HFFc6 (cell line): ENCODE data around the gene MCOLN2. TPM values are rescaled to one million over a fixed set of nuclear protein-coding genes. Genes with fewer than 3 reads are reported as not detected.

Source experiments
- DNase-seq: peaks from one replicate; pipeline ENCODE4 v3.0.0-alpha.2; 2018
- H3K27ac Mint-ChIP-seq: 2 replicates; pipeline ENCODE4 v1.8.0; 2020; ENCODE audit warnings: mild to moderate bottlenecking, mixed read lengths
- H3K27me3 Mint-ChIP-seq: 2 replicates; pipeline ENCODE4 v1.8.0; 2021; ENCODE audit warnings: mild to moderate bottlenecking, moderate library complexity, mixed read lengths; ENCODE audit not compliant: insufficient read depth
- H3K36me3 Mint-ChIP-seq: 2 replicates; pipeline ENCODE4 v1.8.0; 2021; ENCODE audit warnings: low read depth, mixed read lengths
- H3K4me1 Mint-ChIP-seq: 2 replicates; pipeline ENCODE4 v1.8.0; 2020; ENCODE audit warnings: low read depth, mixed read lengths
- H3K4me3 Mint-ChIP-seq: 2 replicates; pipeline ENCODE4 v1.8.0; 2020; ENCODE audit warnings: mild to moderate bottlenecking, moderate library complexity, mixed read lengths
- H3K9me3 Mint-ChIP-seq: 2 replicates; pipeline ENCODE4 v1.8.0; 2020; ENCODE audit warnings: mild to moderate bottlenecking, mixed read lengths
- total RNA-seq, 6 experiments: library from RNA; stranded (reverse); fragmentation: NEBNext Ultra II Directional; extraction: Animal tissue kit (Norgen Biotek cat#: 25700); gene quantifications; 2 replicates in 1 of 6; 3 replicates in 5 of 6; pipeline ENCODE4 v1.2.3, GENCODE V29; 2021
- TF ChIP-seq, protein P1 (sequence below): fragments of 200-600 bp; sonication (generic); IDR thresholded peaks from 2 replicates; pipeline ENCODE4 v1.5.0; 2021; ENCODE audit warnings: antibody characterized with exemption, mild to moderate bottlenecking

Gene MCOLN2
- total RNA-seq, 6 experiments from 2014 or later, result 1.3 to 4.1 (median 2.5) TPM

DNA sequence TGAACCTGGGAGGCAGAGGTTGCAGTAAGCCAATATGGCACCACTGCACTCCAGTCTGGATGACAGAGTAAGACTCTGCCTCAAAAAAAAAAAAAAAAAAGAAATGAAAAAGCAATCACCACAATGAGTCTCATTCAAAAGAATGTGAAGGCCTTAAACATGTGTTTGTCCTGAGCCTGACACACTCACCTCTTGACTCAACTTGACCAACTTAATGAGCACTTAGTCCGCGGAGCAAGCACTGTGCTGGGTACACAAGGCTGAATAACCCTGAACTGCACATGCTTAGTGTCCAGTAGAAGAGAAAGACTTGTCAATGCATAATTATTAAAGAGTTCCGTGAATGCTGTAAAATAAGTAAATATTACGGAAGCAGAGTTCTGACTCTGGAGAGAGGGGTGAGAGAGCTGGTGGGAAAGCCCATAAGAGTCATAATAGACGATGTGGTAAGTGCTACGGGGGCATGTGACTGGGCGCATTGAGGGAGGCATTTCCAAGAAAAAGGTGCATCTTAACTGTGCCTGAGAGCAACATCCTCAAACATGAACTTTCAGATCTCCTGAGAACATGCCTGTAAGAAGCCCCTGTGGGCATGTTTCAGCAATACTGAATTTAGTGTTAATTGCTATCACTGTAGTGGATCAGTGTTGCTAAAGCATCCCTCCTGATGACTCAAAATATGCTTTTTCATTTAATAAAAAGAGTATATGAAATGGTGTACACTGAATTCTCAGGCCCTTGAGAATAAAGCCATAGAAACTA lies 27.2 kb downstream of the MCOLN2 start:
- no peak overlapping the region for H3K4me3 Mint-ChIP-seq
- H3K27ac Mint-ChIP-seq, result no peak overlapping the region
- DNase-seq, result no peak
- no peaks in the 10 kb centered on the region for H3K9me3 Mint-ChIP-seq
- TF ChIP-seq, protein P1, sequence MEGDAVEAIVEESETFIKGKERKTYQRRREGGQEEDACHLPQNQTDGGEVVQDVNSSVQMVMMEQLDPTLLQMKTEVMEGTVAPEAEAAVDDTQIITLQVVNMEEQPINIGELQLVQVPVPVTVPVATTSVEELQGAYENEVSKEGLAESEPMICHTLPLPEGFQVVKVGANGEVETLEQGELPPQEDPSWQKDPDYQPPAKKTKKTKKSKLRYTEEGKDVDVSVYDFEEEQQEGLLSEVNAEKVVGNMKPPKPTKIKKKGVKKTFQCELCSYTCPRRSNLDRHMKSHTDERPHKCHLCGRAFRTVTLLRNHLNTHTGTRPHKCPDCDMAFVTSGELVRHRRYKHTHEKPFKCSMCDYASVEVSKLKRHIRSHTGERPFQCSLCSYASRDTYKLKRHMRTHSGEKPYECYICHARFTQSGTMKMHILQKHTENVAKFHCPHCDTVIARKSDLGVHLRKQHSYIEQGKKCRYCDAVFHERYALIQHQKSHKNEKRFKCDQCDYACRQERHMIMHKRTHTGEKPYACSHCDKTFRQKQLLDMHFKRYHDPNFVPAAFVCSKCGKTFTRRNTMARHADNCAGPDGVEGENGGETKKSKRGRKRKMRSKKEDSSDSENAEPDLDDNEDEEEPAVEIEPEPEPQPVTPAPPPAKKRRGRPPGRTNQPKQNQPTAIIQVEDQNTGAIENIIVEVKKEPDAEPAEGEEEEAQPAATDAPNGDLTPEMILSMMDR, result no peak
- no peaks in the 10 kb centered on the region for H3K27me3 Mint-ChIP-seq
- peaks cover 21% of the 10 kb centered on the region for H3K4me1 Mint-ChIP-seq
- no peaks in the 10 kb centered on the region for H3K36me3 Mint-ChIP-seq

DNA sequence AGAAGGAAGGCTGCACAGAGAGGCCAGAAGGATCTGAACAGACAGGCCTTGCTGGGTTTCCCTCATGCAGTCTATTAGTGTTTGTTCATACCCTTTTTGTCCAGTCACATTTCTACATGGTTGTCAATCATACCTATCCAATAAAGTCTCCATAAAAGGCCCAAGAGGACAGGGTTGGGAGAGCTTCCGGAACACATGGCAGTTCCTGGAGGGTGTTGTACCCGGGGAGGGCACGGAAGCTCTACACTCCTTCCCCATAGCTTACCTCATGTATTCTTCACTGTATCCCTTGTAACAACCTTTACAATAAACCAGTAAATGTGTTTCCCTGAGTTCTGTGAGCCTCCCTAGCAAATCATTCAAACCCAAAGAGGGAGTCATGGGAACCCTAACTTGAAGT lies 28.0 kb downstream of the MCOLN2 start:
- Mint-ChIP-seq H3K36me3 (no peaks in the 10 kb centered on the region), H3K4me3 (no peak overlapping the region), H3K9me3 (no peaks in the 10 kb centered on the region), H3K27ac (no peak overlapping the region), H3K4me1 (peaks cover 21% of the 10 kb centered on the region), H3K27me3 (no peaks in the 10 kb centered on the region)
- TF ChIP-seq, protein P1, result no peak
- DNase-seq, result no peak

DNA sequence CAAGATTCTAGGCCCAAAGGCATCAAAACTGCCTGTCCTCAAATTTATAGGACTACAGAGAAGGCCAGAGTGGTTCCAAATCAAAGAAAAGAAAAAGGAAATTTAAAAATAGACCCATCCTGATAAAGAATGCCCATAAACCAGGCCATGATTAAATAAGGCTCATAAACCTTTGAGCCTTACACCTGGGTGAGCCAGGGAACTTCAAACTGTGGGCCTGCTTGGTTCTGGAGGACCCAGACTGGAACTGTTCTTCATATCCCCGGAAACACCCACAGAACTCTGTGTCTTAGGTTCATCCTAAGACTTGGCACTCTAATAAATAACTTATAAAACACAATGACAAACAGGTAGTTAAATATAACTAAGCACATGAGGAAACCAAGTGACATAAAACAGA lies 28.8 kb downstream of the MCOLN2 start:
- no peak for DNase-seq
- Mint-ChIP-seq H3K4me3 (no peak overlapping the region), H3K27me3 (no peaks in the 10 kb centered on the region), H3K27ac (no peak overlapping the region), H3K4me1 (peaks cover 20% of the 10 kb centered on the region), H3K36me3 (no peaks in the 10 kb centered on the region), H3K9me3 (no peaks in the 10 kb centered on the region)
- TF ChIP-seq, protein P1, result no peak

DNA sequence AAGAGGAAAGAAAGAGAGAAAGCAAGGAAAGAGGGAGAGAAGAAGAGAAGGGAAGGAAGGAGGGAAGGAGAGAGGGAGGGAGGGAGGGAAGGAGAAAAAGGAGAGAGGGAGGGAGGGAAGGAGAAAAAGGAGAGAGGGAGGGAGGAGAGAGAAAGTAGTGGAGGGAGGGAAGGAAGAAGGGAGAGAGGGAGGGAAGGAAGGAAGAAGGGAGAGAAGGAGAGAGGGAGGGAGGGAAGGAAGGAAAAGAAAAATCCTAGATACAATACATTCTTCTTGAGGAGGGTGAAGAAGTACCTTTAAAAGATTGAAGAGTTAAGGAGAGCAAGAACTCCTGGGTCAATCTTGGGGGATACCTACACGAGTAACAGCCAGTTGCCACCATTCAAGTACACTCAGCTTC lies 29.2 kb downstream of the MCOLN2 start:
- DNase-seq, result no peak
- TF ChIP-seq, protein P1, result no peak
- Mint-ChIP-seq H3K9me3 (no peaks in the 10 kb centered on the region), H3K27me3 (no peaks in the 10 kb centered on the region), H3K27ac (no peak overlapping the region), H3K4me1 (peaks cover 16% of the 10 kb centered on the region), H3K4me3 (no peak overlapping the region), H3K36me3 (no peaks in the 10 kb centered on the region)

DNA sequence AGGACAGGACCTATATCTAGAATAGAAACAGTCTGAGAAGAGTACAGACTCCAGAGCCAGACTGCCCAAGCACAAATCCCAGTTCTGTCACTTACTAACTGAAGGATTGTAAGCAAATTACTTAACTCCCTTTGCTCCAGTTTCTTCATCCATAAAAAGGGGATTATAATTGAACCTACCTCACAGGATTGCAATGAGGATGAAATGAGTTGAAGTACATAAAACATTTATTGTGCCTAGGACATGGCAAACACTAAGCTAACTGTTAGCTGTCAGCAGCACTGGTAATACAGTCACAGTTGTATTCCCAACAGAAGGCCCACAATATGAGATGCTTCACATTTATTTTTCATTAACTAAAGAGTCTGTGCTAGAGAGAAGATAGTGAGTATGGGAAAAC lies 33.9 kb downstream of the MCOLN2 start:
- peaks cover 33% of the 10 kb centered on the region for H3K4me1 Mint-ChIP-seq
- no peak overlapping the region for H3K27ac Mint-ChIP-seq
- no peak for DNase-seq
- TF ChIP-seq, protein P1, result no peak
- H3K4me3 Mint-ChIP-seq, result no peak overlapping the region
- no peaks in the 10 kb centered on the region for H3K36me3 Mint-ChIP-seq
- H3K9me3 Mint-ChIP-seq, result no peaks in the 10 kb centered on the region
- H3K27me3 Mint-ChIP-seq, result 0 out of 2 replicates have a peak, but pooled peaks cover 2% of the 10 kb centered on the region
